Neural progenitor cell (in vitro differentiated cells): ENCODE measurements around the gene SERP2.

Experiments
- EZH2 ChIP-seq: fragments of 200-600 bp; sonication (generic); IDR thresholded peaks from 2 replicates; pipeline ENCODE4 v1.6.1; 2017; ENCODE audit warnings: antibody characterized with exemption, mild to moderate bottlenecking, moderate library complexity
- TF ChIP-seq, protein P1 (sequence below): fragments of 200-600 bp; sonication (generic); IDR thresholded peaks from 2 replicates; pipeline ENCODE4 v1.5.1; 2017; ENCODE audit warnings: antibody characterized with exemption, mild to moderate bottlenecking

DNA sequence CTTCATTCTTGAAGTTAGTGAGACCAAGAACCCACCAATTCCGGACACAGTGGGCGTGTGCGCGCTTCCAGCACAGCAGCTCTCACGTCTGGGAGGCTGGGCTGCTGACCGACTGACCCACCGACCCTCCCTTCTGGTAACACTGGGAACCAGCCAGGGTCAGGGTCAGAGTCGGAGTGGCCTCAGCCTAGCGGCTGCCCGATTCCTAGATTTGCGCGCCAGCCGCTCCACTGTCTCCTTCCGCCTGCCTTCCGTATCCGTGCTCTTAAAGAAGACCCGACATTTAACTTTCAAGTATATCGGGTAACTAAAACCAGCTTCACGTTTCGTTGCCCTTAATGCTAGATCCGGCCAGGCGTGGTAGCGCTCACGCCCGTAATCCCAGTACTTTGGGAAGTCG, 41.1 kb downstream of the SERP2 start:
- TF ChIP-seq, protein P1, sequence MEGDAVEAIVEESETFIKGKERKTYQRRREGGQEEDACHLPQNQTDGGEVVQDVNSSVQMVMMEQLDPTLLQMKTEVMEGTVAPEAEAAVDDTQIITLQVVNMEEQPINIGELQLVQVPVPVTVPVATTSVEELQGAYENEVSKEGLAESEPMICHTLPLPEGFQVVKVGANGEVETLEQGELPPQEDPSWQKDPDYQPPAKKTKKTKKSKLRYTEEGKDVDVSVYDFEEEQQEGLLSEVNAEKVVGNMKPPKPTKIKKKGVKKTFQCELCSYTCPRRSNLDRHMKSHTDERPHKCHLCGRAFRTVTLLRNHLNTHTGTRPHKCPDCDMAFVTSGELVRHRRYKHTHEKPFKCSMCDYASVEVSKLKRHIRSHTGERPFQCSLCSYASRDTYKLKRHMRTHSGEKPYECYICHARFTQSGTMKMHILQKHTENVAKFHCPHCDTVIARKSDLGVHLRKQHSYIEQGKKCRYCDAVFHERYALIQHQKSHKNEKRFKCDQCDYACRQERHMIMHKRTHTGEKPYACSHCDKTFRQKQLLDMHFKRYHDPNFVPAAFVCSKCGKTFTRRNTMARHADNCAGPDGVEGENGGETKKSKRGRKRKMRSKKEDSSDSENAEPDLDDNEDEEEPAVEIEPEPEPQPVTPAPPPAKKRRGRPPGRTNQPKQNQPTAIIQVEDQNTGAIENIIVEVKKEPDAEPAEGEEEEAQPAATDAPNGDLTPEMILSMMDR = no peak
- no peak for TF ChIP-seq EZH2
